ENCODE measurements around the gene GALM. TPM values are rescaled to one million over a fixed set of nuclear protein-coding genes. Genes with fewer than 3 reads are reported as not detected.
"Not testable (repeated sequence)": the region's sequence is repeated elsewhere in the genome, so short reads cannot be mapped to it uniquely, and the experiment has no call there.

Gene GALM
- total and polyA plus RNA-seq, 12 donors = 40.0 to 351 (median 151) TPM

DNA sequence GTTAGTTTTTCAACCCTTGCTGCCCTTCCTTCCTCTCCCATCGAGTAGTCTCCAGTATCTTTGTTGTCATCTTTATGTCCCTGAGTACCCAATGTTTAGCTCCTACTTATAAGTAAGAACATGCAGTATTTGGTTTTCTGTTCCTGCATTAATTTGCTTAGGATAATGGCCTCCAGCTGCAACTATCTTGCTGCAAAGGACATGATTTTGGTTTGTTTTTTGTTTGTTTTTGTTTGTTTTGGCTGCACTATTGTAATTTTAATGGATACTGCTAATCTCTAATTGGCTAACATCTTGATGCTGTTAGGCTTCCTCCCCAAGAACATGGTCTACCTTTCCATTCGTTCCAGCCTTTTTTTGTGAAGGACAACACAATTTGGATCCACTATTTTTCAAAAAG lies 32.0 kb upstream of the GALM start:
- WGBS, 4 donors = 23 to 45% (median 34%) methylated on average over 2 of the region's 2 CpGs
- Histone ChIP-seq H3K4me1 (replicated peaks in 1 of 2) (peaks cover 13 to 20% of the 10 kb centered on the region in 2 donors), H3K4me3 (no peak overlapping the region), H3K27me3 (no peaks in the 10 kb centered on the region), H3K36me3 (replicated peaks in 1 of 2) (no peaks in the 10 kb centered on the region), H3K9me3 (replicated peaks in 1 of 3) (no peaks in the 10 kb centered on the region), H3K27ac (peak overlapping the region in 2 of 5 donors; percentile 1 to 11)
- DNase-seq = no peak
- intact Hi-C loops (cut with DNase I) = no loop called here
- TF ChIP-seq, protein P1, sequence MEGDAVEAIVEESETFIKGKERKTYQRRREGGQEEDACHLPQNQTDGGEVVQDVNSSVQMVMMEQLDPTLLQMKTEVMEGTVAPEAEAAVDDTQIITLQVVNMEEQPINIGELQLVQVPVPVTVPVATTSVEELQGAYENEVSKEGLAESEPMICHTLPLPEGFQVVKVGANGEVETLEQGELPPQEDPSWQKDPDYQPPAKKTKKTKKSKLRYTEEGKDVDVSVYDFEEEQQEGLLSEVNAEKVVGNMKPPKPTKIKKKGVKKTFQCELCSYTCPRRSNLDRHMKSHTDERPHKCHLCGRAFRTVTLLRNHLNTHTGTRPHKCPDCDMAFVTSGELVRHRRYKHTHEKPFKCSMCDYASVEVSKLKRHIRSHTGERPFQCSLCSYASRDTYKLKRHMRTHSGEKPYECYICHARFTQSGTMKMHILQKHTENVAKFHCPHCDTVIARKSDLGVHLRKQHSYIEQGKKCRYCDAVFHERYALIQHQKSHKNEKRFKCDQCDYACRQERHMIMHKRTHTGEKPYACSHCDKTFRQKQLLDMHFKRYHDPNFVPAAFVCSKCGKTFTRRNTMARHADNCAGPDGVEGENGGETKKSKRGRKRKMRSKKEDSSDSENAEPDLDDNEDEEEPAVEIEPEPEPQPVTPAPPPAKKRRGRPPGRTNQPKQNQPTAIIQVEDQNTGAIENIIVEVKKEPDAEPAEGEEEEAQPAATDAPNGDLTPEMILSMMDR (IDR thresholded peaks at IDR 0.05) = no peak

DNA sequence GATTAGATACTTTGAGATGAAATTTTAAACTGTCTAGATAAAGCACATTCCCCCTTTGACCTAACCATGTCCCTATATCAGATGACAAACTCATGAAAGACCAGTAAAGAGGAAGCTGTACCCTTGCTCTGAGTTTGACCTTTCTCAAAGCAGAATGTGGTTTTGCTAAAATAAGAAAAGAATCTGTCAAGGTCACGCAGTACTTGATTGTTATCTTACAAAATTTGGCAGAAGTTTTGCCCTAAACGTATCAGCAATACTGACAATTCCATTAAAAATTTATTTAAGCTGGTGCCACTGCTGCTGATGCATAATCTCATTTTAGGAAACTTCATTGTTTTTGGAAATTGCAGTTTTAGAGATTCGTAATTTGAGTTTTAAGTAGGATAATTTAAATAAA lies 31.2 kb upstream of the GALM start:
- Histone ChIP-seq H3K4me1 (replicated peaks in 1 of 2) (peaks cover 13 to 20% of the 10 kb centered on the region in 2 donors), H3K27ac (peak overlapping the region in 3 of 5 donors; percentile 1 to 11 (median 4)), H3K4me3 (no peak overlapping the region), H3K36me3 (replicated peaks in 1 of 2) (no peaks in the 10 kb centered on the region), H3K9me3 (replicated peaks in 1 of 3) (no peaks in the 10 kb centered on the region), H3K27me3 (no peaks in the 10 kb centered on the region)
- intact Hi-C loops (cut with DNase I) = no loop called here
- WGBS, 4 donors = 8 to 15% (median 14%) methylated on average over 3 of the region's 3 CpGs
- DNase-seq = no peak
- TF ChIP-seq POLR2A (IDR thresholded peaks at IDR 0.05) = no peak
- TF ChIP-seq, protein P1 (IDR thresholded peaks at IDR 0.05) = no peak

DNA sequence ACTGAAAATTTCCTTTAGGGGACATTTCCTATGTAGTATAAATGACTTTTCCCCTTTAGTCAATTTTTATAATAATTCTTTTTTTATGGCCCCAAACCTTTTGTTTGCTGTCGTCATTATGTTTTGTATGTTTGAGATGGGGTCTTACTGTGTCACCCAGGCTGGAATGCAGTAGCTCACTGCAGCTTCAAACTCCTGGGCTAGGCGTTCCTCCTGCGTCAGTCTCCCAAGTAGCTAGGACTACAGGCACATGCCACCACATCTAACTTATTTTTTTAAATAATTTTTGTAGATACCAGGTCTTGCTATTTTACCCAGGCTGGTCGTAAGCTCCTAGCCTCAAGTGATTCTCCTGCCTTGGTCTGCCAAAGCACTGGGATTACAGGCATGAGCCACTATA lies 30.8 kb upstream of the GALM start:
- Histone ChIP-seq H3K4me3 (no peak overlapping the region), H3K9me3 (replicated peaks in 1 of 3) (no peaks in the 10 kb centered on the region), H3K36me3 (replicated peaks in 1 of 2) (no peaks in the 10 kb centered on the region), H3K27me3 (no peaks in the 10 kb centered on the region), H3K27ac (peak overlapping the region in 3 of 5 donors; percentile 1 to 4 (median 1)), H3K4me1 (replicated peaks in 1 of 2) (peaks cover 13 to 20% of the 10 kb centered on the region in 2 donors)
- DNase-seq = no peak
- TF ChIP-seq, protein P1 (IDR thresholded peaks at IDR 0.05) = no peak
- TF ChIP-seq POLR2A (IDR thresholded peaks at IDR 0.05) = no peak
- 82 to 89% (median 83%) methylated on average over 4 of the region's 4 CpGs for WGBS, 4 donors
- intact Hi-C loops (cut with DNase I) = no loop called here

DNA sequence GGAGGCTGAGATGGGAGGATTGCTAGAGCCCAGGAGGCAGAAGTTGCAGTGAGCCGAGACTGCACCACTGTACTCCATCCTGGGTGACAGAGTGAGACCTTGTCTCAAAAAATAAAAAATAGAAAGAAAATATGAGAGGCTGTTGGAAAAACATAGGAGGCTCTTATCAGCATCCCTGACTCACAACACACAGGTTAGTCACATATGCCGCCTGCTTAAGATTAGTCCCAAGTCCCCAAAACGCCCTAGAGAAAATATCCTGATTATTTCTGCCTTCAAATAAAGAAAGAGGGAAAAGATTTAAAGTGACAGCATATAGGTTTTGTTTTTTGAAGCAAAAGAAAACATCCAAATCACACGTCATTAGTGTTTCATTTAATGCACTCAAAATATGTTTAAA lies 29.8 kb upstream of the GALM start:
- intact Hi-C loops (cut with DNase I) = no loop called here
- Histone ChIP-seq H3K4me1 (replicated peaks in 1 of 2) (peaks cover 13 to 20% of the 10 kb centered on the region in 2 donors), H3K4me3 (no peak overlapping the region), H3K27me3 (no peaks in the 10 kb centered on the region), H3K27ac (peak overlapping the region in 1 of 5 donors; percentile 4), H3K36me3 (replicated peaks in 1 of 2) (no peaks in the 10 kb centered on the region), H3K9me3 (replicated peaks in 1 of 3) (no peaks in the 10 kb centered on the region)
- 51 to 61% (median 57%) methylated on average over 4 of the region's 4 CpGs for WGBS, 4 donors
- TF ChIP-seq, protein P1 (IDR thresholded peaks at IDR 0.05) = no peak
- no peak for TF ChIP-seq POLR2A (IDR thresholded peaks at IDR 0.05)
- peak in 1 of 7 donors; percentile 40 for DNase-seq

DNA sequence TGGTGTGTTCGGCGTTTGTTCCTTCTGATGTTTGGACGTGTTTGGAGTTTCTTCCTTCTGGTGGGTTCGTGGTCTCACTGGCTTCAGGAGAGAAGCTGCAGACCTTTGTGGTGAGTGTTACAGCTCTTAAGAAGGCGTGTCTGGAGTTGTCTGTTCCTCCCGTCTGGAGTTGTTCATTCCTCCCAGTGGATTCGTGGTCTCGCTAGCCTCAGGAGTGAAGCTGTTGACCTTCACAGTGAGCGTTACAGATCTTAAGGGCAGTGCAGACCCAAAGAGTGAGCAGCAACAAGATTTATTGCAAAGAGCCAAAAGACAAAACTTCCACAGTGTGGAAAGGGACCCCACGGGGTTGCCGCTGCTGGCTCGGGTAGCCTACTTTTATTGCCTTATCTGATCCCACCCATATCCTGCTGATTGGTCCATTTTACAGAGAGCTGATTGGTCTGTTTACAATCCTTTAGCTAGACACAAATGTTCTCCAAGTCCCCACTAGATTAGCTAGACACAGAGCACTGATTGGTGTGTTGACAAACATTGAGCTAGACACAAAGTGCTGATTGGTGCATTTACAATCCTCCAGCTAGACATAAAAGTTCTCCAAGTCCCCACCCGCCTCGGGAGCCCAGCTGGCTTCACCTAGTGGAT lies 23.4 kb upstream of the GALM start:
- 85 to 92% (median 89%) methylated on average over 13 to 14 of the region's 14 CpGs for WGBS, 4 donors
- H3K27me3 ChIP-seq; H3K4me1 ChIP-seq (replicated peaks in 1 of 2); H3K9me3 ChIP-seq (replicated peaks in 1 of 3); intact Hi-C loops (cut with DNase I); H3K4me3 ChIP-seq; H3K27ac ChIP-seq; H3K36me3 ChIP-seq (replicated peaks in 1 of 2): not testable (repeated sequence)
- DNase-seq = peak in 1 of 7 donors; percentile 44

All from adrenal gland (tissue), 12 donors.